Keratinocyte (primary cell): ENCODE data around the gene NLRP10.
"Not testable (repeated sequence)": the region's sequence is repeated elsewhere in the genome, so short reads cannot be mapped to it uniquely, and the experiment has no call there.

Experiments
- EZH2 ChIP-seq: IDR thresholded peaks from one replicate; pipeline ENCODE4 v1.6.1; 2012; ENCODE audit warnings: inconsistent platforms, mild to moderate bottlenecking, low read length, moderate library complexity
- TF ChIP-seq, protein P1 (sequence below), 3 experiments: IDR thresholded peaks in 1 of 3; conservative IDR thresholded peaks in 1 of 3; optimal IDR thresholded peaks in 1 of 3; 2 replicates in 2 of 3; 3 replicates in 1 of 3; pipeline versions ENCODE3 to v1.5.1; 2011; ENCODE audit warnings: low read length in 3 of 3, mild to moderate bottlenecking in 3 of 3, moderate library complexity in 2 of 3, control low read depth in 1 of 3, inconsistent platforms in 1 of 3; ENCODE audit not compliant: insufficient read depth in 2 of 3; ENCODE audit errors: extremely low read depth in 1 of 3

GRCh38 chr11:7987560-7987883 lies 22.3 kb upstream of the NLRP10 start:
- TF ChIP-seq, protein P1, sequence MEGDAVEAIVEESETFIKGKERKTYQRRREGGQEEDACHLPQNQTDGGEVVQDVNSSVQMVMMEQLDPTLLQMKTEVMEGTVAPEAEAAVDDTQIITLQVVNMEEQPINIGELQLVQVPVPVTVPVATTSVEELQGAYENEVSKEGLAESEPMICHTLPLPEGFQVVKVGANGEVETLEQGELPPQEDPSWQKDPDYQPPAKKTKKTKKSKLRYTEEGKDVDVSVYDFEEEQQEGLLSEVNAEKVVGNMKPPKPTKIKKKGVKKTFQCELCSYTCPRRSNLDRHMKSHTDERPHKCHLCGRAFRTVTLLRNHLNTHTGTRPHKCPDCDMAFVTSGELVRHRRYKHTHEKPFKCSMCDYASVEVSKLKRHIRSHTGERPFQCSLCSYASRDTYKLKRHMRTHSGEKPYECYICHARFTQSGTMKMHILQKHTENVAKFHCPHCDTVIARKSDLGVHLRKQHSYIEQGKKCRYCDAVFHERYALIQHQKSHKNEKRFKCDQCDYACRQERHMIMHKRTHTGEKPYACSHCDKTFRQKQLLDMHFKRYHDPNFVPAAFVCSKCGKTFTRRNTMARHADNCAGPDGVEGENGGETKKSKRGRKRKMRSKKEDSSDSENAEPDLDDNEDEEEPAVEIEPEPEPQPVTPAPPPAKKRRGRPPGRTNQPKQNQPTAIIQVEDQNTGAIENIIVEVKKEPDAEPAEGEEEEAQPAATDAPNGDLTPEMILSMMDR (optimal IDR thresholded peaks at IDR 0.05 in 1 of 3, IDR thresholded peaks at IDR 0.05 in 1 of 3, conservative IDR thresholded peaks at IDR 0.05 in 1 of 3; ENCODE audit: extremely low read depth in 1 of 3, insufficient read depth in 2 of 3, low read length in 3 of 3): not testable (repeated sequence)
- TF ChIP-seq EZH2: not testable (repeated sequence)
